HepG2 (cell line): ENCODE measurements around the gene KRT73. TPM values are rescaled to one million over a fixed set of nuclear protein-coding genes. Genes with fewer than 3 reads are reported as not detected.

Experiments used
- ATAC-seq: fragments of 200-7000 bp; cut with Tn5 transposase; 3 replicates; pipeline ENCODE4 v1.9.1; 2020; ENCODE audit warnings: mild to moderate bottlenecking, moderate library complexity
- BruUV-seq: library from RNA; stranded (reverse); fragments of 400-500 nt; replicated peaks from 2 replicates; lab custom pipeline; 2021; lab: Mats Ljungman, UMichigan
- CTCF ChIA-PET: fragments of 300-600 bp; formaldehyde crosslinking; extraction: SDS; loops from one replicate; lab custom pipeline; 2021; ENCODE audit warnings: low total read pairs, inconsistent platforms, low intra/inter-chr PET ratio; lab: Yijun Ruan, JAX
- POLR2A ChIA-PET: fragments of 350-600 bp; sonication (Branson Sonifier 250); formaldehyde crosslinking; loops from one replicate; lab custom pipeline; 2020; ENCODE audit warnings: antibody characterized with exemption, inconsistent platforms; lab: Yijun Ruan, JAX
- DNase-seq: peaks from one replicate; pipeline ENCODE4 v3.0.0-alpha.2; 2015; ENCODE audit warnings: low spot score
- FAIRE-seq: peaks from 3 replicates; lab custom pipeline; 2011; peaks lifted over from hg19 to GRCh38; lab: Jason Lieb, UNC
- H2AFZ ChIP-seq: one replicate; pipeline ENCODE4 v1.6.1; 2011; ENCODE audit warnings: low read length, inconsistent platforms
- H3K27ac ChIP-seq: fragments of 300-600 bp; 3 replicates; pipeline ENCODE4 v1.8.0; 2011; ENCODE audit warnings: mixed run types, mild to moderate bottlenecking, mixed read lengths, low read length, inconsistent platforms; ENCODE audit not compliant: insufficient read depth; ENCODE audit errors: extremely low read length
- H3K27me3 ChIP-seq, 2 experiments: fragments of 200-600 bp in 1 of 2; 2 replicates in 1 of 2; 3 replicates in 1 of 2; pipeline versions ENCODE4 v1.6.0 to v1.8.0; 2011; ENCODE audit warnings: low read length in 2 of 2, mild to moderate bottlenecking in 2 of 2, moderate library complexity in 2 of 2, inconsistent platforms in 1 of 2; ENCODE audit not compliant: insufficient read depth in 2 of 2, control insufficient read depth in 1 of 2
- H3K36me3 ChIP-seq, 2 experiments: fragments of 200-600 bp in 1 of 2; replicated peaks in 1 of 2; 2 replicates in 1 of 2; 3 replicates in 1 of 2; pipeline versions ENCODE4 v1.5.1 to v1.8.0; 2011; ENCODE audit warnings: low read length in 2 of 2, inconsistent platforms in 1 of 2; ENCODE audit not compliant: insufficient read depth in 2 of 2, control insufficient read depth in 1 of 2
- H3K4me1 ChIP-seq: 2 replicates; pipeline ENCODE4 v1.5.1; 2012; ENCODE audit warnings: low read length, inconsistent platforms; ENCODE audit not compliant: insufficient read depth
- H3K4me2 ChIP-seq: 2 replicates; pipeline ENCODE4 v1.6.0; 2011; ENCODE audit warnings: low read depth, low read length, inconsistent platforms
- H3K4me3 ChIP-seq, 3 experiments: fragments of 200-600 bp in 1 of 3; sonication (generic), shearing (Covaris generic) in 1 of 3; replicated peaks in 1 of 3; 2 replicates each; pipeline ENCODE4 v1.5.1; 2011 to 2016; ENCODE audit warnings: low read length in 3 of 3, inconsistent platforms in 2 of 3, low read depth in 2 of 3, mild to moderate bottlenecking in 2 of 3, control low read depth in 1 of 3, mixed read lengths in 1 of 3; ENCODE audit not compliant: insufficient read depth in 1 of 3
- H3K79me2 ChIP-seq: one replicate; pipeline ENCODE4 v1.6.1; 2011; ENCODE audit warnings: low read length, inconsistent platforms; ENCODE audit not compliant: insufficient read depth
- H3K9ac ChIP-seq: 2 replicates; pipeline ENCODE4 v1.6.0; 2011; ENCODE audit warnings: mild to moderate bottlenecking, low read depth, low read length, inconsistent platforms; ENCODE audit not compliant: insufficient read depth
- H3K9me3 ChIP-seq: 2 replicates; pipeline ENCODE4 v1.5.1; 2012; ENCODE audit warnings: mild to moderate bottlenecking, low read length
- H4K20me1 ChIP-seq: 2 replicates; pipeline ENCODE4 v1.6.0; 2011; ENCODE audit warnings: inconsistent platforms, mild to moderate bottlenecking, low read length, moderate library complexity; ENCODE audit not compliant: insufficient read depth
- CREM ChIP-seq, 2 experiments: sonication (generic) in 1 of 2; formaldehyde crosslinking in 1 of 2; IDR thresholded peaks; 2 replicates each; pipeline versions ENCODE4 v1.4.0 to v1.6.1; 2016 to 2020; ENCODE audit warnings: antibody characterized with exemption in 1 of 2, mild to moderate bottlenecking in 1 of 2, missing genetic modification reagents in 1 of 2
- FOXJ3 ChIP-seq: sonication (generic); formaldehyde crosslinking; IDR thresholded peaks from 2 replicates; pipeline ENCODE4 v1.4.0; 2020; ENCODE audit warnings: missing genetic modification reagents, mild to moderate bottlenecking, borderline replicate concordance
- ZNF564 ChIP-seq: sonication (generic); formaldehyde crosslinking; IDR thresholded peaks from 2 replicates; pipeline ENCODE4 v1.8.1; 2023; ENCODE audit warnings: mild to moderate bottlenecking, missing genetic modification reagents
- ZSCAN29 ChIP-seq: sonication (generic); formaldehyde crosslinking; conservative IDR thresholded peaks from 2 replicates; pipeline ENCODE4 v1.4.0; 2020; ENCODE audit warnings: mild to moderate bottlenecking, missing genetic modification reagents
- WGBS: methylation state at CpG from one replicate; pipeline ENCODE4 v1.1.6; 2017; ENCODE audit warnings: low lambda C conversion rate; 5-methylcytosine and 5-hydroxymethylcytosine counted together
- in situ Hi-C: cut with HindIII; loops from 2 replicates; pipeline ENCODE4 v1.10.0; 2017; ENCODE audit warnings: low pct_unique_long_range_greater_than_20kb; ENCODE audit not compliant: extremely low pct_ligation_motif_present
- intact Hi-C: fragments of 100-400 bp; cut with micrococcal nuclease; formaldehyde crosslinking; loops from one replicate; pipeline ENCODE4 v1.10.0; 2022; ENCODE audit not compliant: unreplicated experiment
- polyA plus RNA-seq, 8 experiments: library from polyadenylated mRNA; depleted of rRNA in 3 of 8; stranded (reverse) in 7 of 8; unstranded in 1 of 8; fragments of >200 nt; fragmentation: Illumina TruSeq in 4 of 8; extraction: Trizol in 4 of 8; gene quantifications; 2 replicates each; pipeline versions ENCODE4 v1.2.1 to v1.2.3, GENCODE V29; 2011 to 2016; ENCODE audit warnings: low read depth in 4 of 8, missing spikeins in 1 of 8, mixed read lengths in 1 of 8; ENCODE audit not compliant: insufficient read depth in 1 of 8
- total RNA-seq, 5 experiments: library from RNA; depleted of rRNA; stranded (reverse); fragments of >200 nt; fragmentation: Illumina TruSeq; extraction: Trizol; gene quantifications; 2 replicates each; pipeline ENCODE4 v1.2.3, GENCODE V29; 2016; ENCODE audit warnings: low read depth in 1 of 5
- TF ChIP-seq, protein P1 (sequence below): fragments of 450-650 bp; IDR thresholded peaks from 2 replicates; pipeline ENCODE4 v1.6.1; 2016
- TF ChIP-seq, protein P2 (sequence below): sonication (generic); formaldehyde crosslinking; IDR thresholded peaks from 2 replicates; pipeline ENCODE4 v1.4.0; 2020; ENCODE audit warnings: missing genetic modification reagents, borderline replicate concordance

The KRT73 gene
- total and polyA plus RNA-seq, 2 of the 13 experiments (the other 11 are each of a cell fraction or from before 2014, with no cell fraction given): not detected

DNA sequence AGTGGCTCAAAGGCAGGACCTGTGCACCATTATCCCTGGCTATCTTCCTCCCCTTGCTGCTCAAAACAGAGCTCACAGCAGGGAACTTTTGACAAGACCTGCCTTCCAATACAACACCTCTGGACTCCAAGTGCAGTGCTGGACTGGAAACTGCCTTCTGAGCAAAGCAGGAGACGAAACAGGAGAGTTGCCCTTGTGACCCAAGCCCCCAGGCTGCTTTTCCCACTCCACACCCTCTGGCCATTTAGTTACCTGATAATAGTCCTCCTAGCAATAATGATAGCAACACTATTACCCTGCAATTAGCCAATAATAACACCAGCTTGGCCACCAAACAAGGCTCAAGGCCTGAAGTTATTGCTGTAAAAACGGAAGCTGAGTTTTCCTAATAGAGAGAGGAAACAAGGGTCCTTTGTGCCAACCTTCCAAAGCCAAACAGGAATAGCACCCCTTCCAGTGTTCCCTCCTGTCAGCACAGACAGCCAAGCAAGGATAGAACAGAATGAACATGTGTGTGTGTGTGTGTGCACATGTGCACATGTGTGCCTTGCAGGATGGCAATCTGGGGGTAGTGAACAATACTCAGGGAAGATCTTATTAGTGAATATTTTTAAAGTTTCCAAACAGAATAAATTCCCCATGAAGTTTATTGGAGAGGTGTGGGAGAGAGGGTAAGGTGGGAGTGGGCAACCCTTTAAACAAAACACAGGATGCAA is 9.2 kb upstream of the KRT73 start:
- FAIRE-seq (no peak), ATAC-seq (no peak)
- Histone ChIP-seq H3K36me3 (no peaks in the 10 kb centered on the region), H3K9me3 (no peaks in the 10 kb centered on the region), H3K79me2 (no peaks in the 10 kb centered on the region), H3K4me1 (no peaks in the 10 kb centered on the region)
- WGBS: 0% methylated on average over 2 of the region's 2 CpGs
- POLR2A ChIA-PET: no interaction called here
- CTCF ChIA-PET: no interaction called here
- TF ChIP-seq FOXJ3 (CRISPR knock-in tag) (no peak), ZNF564 (CRISPR knock-in tag) (no peak), CREM (IDR thresholded peaks at IDR 0.05) (no peak), CREM (CRISPR knock-in tag; IDR thresholded peaks at IDR 0.05) (no peak), ZSCAN29 (CRISPR knock-in tag) (no peak)
- TF ChIP-seq, protein P1, sequence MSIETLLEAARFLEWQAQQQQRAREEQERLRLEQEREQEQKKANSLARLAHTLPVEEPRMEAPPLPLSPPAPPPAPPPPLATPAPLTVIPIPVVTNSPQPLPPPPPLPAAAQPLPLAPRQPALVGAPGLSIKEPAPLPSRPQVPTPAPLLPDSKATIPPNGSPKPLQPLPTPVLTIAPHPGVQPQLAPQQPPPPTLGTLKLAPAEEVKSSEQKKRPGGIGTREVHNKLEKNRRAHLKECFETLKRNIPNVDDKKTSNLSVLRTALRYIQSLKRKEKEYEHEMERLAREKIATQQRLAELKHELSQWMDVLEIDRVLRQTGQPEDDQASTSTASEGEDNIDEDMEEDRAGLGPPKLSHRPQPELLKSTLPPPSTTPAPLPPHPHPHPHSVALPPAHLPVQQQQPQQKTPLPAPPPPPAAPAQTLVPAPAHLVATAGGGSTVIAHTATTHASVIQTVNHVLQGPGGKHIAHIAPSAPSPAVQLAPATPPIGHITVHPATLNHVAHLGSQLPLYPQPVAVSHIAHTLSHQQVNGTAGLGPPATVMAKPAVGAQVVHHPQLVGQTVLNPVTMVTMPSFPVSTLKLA: peak; percentile 83
- TF ChIP-seq, protein P2, sequence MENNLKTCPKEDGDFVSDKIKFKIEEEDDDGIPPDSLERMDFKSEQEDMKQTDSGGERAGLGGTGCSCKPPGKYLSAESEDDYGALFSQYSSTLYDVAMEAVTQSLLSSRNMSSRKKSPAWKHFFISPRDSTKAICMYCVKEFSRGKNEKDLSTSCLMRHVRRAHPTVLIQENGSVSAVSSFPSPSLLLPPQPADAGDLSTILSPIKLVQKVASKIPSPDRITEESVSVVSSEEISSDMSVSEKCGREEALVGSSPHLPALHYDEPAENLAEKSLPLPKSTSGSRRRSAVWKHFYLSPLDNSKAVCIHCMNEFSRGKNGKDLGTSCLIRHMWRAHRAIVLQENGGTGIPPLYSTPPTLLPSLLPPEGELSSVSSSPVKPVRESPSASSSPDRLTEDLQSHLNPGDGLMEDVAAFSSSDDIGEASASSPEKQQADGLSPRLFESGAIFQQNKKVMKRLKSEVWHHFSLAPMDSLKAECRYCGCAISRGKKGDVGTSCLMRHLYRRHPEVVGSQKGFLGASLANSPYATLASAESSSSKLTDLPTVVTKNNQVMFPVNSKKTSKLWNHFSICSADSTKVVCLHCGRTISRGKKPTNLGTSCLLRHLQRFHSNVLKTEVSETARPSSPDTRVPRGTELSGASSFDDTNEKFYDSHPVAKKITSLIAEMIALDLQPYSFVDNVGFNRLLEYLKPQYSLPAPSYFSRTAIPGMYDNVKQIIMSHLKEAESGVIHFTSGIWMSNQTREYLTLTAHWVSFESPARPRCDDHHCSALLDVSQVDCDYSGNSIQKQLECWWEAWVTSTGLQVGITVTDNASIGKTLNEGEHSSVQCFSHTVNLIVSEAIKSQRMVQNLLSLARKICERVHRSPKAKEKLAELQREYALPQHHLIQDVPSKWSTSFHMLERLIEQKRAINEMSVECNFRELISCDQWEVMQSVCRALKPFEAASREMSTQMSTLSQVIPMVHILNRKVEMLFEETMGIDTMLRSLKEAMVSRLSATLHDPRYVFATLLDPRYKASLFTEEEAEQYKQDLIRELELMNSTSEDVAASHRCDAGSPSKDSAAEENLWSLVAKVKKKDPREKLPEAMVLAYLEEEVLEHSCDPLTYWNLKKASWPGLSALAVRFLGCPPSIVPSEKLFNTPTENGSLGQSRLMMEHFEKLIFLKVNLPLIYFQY (CRISPR knock-in tag): no peak
- TF ChIP-seq, all 625 proteins: peak for 1
- in situ Hi-C loops (no loop called here), intact Hi-C loops (no loop called here)
- H3K4me3 ChIP-seq: no peak overlapping the region
- no peak overlapping the region for H2AFZ ChIP-seq
- no peak overlapping the region for H3K27ac ChIP-seq
- H3K27me3 ChIP-seq: peaks cover 0 to 14% of the 10 kb centered on the region in 2 experiments; a peak in 2 of 5 replicates
- no peak overlapping the region for H3K4me2 ChIP-seq
- no peak for DNase-seq
- BruUV-seq: no TSS peak
- H3K9ac ChIP-seq: no peak overlapping the region
- H4K20me1 ChIP-seq: no peaks in the 10 kb centered on the region
